ENCODE measurements around the gene USP43.

DNA sequence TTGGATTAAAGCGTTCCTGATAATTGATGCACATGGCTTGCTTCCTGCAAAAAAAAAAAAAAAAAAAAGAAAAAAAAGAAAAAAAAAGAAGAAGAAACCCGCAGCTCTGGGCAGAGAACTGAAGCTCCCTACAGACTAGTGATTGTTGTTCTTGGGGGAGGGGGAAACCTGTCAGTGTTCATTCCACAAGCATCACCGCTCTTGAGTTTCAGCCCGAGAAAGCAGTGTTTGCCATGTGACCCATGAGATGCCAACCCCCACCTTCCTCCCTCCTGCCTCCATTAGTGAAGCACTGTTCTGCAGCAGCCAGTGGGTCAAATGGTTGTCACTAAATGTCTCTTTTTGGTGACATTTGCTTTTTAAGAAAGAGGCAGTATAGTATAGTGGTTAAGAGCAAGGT is 1.7 kb downstream of the USP43 start:
- TF ChIP-seq, protein P1, sequence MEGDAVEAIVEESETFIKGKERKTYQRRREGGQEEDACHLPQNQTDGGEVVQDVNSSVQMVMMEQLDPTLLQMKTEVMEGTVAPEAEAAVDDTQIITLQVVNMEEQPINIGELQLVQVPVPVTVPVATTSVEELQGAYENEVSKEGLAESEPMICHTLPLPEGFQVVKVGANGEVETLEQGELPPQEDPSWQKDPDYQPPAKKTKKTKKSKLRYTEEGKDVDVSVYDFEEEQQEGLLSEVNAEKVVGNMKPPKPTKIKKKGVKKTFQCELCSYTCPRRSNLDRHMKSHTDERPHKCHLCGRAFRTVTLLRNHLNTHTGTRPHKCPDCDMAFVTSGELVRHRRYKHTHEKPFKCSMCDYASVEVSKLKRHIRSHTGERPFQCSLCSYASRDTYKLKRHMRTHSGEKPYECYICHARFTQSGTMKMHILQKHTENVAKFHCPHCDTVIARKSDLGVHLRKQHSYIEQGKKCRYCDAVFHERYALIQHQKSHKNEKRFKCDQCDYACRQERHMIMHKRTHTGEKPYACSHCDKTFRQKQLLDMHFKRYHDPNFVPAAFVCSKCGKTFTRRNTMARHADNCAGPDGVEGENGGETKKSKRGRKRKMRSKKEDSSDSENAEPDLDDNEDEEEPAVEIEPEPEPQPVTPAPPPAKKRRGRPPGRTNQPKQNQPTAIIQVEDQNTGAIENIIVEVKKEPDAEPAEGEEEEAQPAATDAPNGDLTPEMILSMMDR (IDR thresholded peaks at IDR 0.05; ENCODE audit: insufficient read depth, low read depth, low read length): no peak
- no peak for TF ChIP-seq EZH2 (IDR thresholded peaks at IDR 0.05; ENCODE audit: insufficient read depth, low read length)

Measured in astrocyte (in vitro differentiated cells and primary cell).